Psoas muscle (tissue), 8 donors: ENCODE measurements around the gene OR4K5. TPM values are rescaled to one million over a fixed set of nuclear protein-coding genes. Genes with fewer than 3 reads are reported as not detected.
A peak's percentile ranks its signal among the peaks of the same experiment; 100 is the strongest.

Experiments
- ATAC-seq, 4 donors: fragments of 200-7000 bp; cut with Tn5 transposase; one replicate each; pipeline ENCODE4 v1.9.1; 2020; ENCODE audit warnings: moderate library complexity in 3 of 4, mild to moderate bottlenecking in 2 of 4
- DNase-seq, 2 donors: peaks; one replicate each; pipeline ENCODE4 v3.0.0-alpha.2; 2020
- H3K27ac ChIP-seq: fragments of 200-600 bp; one replicate; pipeline ENCODE4 v1.8.0; 2022
- H3K27me3 ChIP-seq, 3 donors: fragments of 200-600 bp in 1 of 3; one replicate each; pipeline versions ENCODE4 v1.6.1 to v1.8.0; 2013 to 2022; ENCODE audit warnings: low read length in 2 of 3, mild to moderate bottlenecking in 2 of 3, moderate library complexity in 1 of 3; ENCODE audit not compliant: insufficient read depth in 3 of 3
- H3K36me3 ChIP-seq, 2 donors: fragments of 200-600 bp in 1 of 2; one replicate each; pipeline versions ENCODE4 v1.6.1 to v1.8.0; 2013 to 2022; ENCODE audit warnings: low read depth in 1 of 2, mild to moderate bottlenecking in 1 of 2, moderate library complexity in 1 of 2; ENCODE audit not compliant: insufficient read depth in 1 of 2
- H3K4me1 ChIP-seq: fragments of 200-600 bp; one replicate; pipeline ENCODE4 v1.8.0; 2022
- H3K4me3 ChIP-seq: fragments of 200-600 bp; one replicate; pipeline ENCODE4 v1.8.0; 2022; ENCODE audit warnings: mild to moderate bottlenecking
- H3K9me3 ChIP-seq: fragments of 200-600 bp; one replicate; pipeline ENCODE4 v1.8.0; 2022
- CTCF ChIP-seq: fragments of 200-600 bp; IDR thresholded peaks from one replicate; pipeline ENCODE4 v1.8.0; 2022; ENCODE audit warnings: antibody characterized with exemption
- WGBS, 3 donors: extraction: QIAGEN DNeasy Blood & Tissue Kit; methylation state at CpG; one replicate each; pipeline versions ENCODE4 v1.1.6 to v1.1.7; 2013; 5-methylcytosine and 5-hydroxymethylcytosine counted together
- intact Hi-C, 2 donors: fragments of 100-400 bp; cut with DNase I; formaldehyde crosslinking; loops; one replicate each; pipeline versions ENCODE4 v1.11.0 to v1.14.2; 2022
- long read RNA-seq, 2 donors: library from polyadenylated mRNA; unstranded; transcript quantifications; one replicate each; pipeline ENCODE4 v2.0.0, GENCODE V29; 2021
- polyA plus RNA-seq, 3 donors: library from polyadenylated mRNA; stranded (reverse); fragments of 200-250 nt; gene quantifications; one replicate each; pipeline ENCODE4 v1.2.3, GENCODE V29; 2013
- total RNA-seq, 4 donors: library from RNA; stranded (reverse); fragmentation: NEBNext Ultra II Directional in 2 of 4; extraction: Animal tissue kit (Norgen Biotek cat#: 25700) in 2 of 4; gene quantifications; one replicate each; pipeline versions ENCODE4 v1.2.1 to v1.2.4, GENCODE V29; 2021 to 2023
- donor health status: healthy with polysubstance abuse.
- donor health status: DM: no; HTN: no; CAD: no; lungs with moderate emphysema.
- donor health status: Bipolar disorder and iron deficiency.
- donor health status: healthy.
- donor health status: DM: yes; HTN: yes; CAD: no.
- donor health status: DM: no; HTN: no; CAD: no.
- donor health status: DM: no; HTN: no; CAD: no.
- donor health status: DM: yes; HTN: yes; CAD: no.

OR4K5 gene
- not detected for total RNA-seq
- not detected for polyA plus RNA-seq
- long read RNA-seq, donor 1, result 0 reads
- long read RNA-seq, donor 2, result 0 reads

GRCh38 chr14:19920021-19920657 lies at the start of gene OR4K5:
Gene OR4K5 (plus strand): TSS chr14:19920607. CDS start chr14:19920607, 0 bp downstream.
- no peaks in the 10 kb centered on the region for H3K9me3 ChIP-seq
- DNase-seq, result no peak
- intact Hi-C loops, result no loop called here
- no peaks in the 10 kb centered on the region for H3K27me3 ChIP-seq
- TF ChIP-seq CTCF, result no peak
- H3K4me3 ChIP-seq, result no peak within 1 kb of the TSS
- H3K36me3 ChIP-seq, result no peaks in the 10 kb centered on the region
- H3K4me1 ChIP-seq, result no peaks in the 10 kb centered on the region
- ATAC-seq, result no peak
- no peak within 1 kb of the TSS for H3K27ac ChIP-seq

- WGBS, 3 donors, result 29 to 31% (median 30%) methylated on average over 6 of the region's 6 CpGs
Observed at GRCh38 chr14:19873178-19873577, 47.2 kb upstream of the OR4K5 start.

GRCh38 chr14:19874842-19875241 lies 45.6 kb upstream of the OR4K5 start, which contains the start of gene OR4K2:
Gene OR4K2 (plus strand): TSS chr14:19875142. CDS start chr14:19876268, 1,126 bp downstream.
- Histone ChIP-seq H3K4me3 (no peak within 1 kb of the TSS), H3K27me3 (no peaks in the 10 kb centered on the region), H3K27ac (no peak within 1 kb of the TSS), H3K36me3 (no peaks in the 10 kb centered on the region), H3K4me1 (no peaks in the 10 kb centered on the region), H3K9me3 (peaks cover 8% of the 10 kb centered on the region)
- DNase-seq, result no peak
- ATAC-seq, result no peak
- 42 to 55% (median 52%) methylated on average over 2 of the region's 2 CpGs for WGBS, 3 donors
- intact Hi-C loops, result no loop called here
- TF ChIP-seq CTCF, result no peak

More at GRCh38 chr14:19873178-19873577, 47.2 kb upstream of the OR4K5 start:
- Histone ChIP-seq H3K4me1 (no peaks in the 10 kb centered on the region), H3K4me3 (no peak overlapping the region), H3K27ac (no peak overlapping the region), H3K27me3 (no peaks in the 10 kb centered on the region), H3K36me3 (no peaks in the 10 kb centered on the region), H3K9me3 (peaks cover 3% of the 10 kb centered on the region)
- no peak for DNase-seq
- TF ChIP-seq CTCF, result no peak
- intact Hi-C loops, result no loop called here
- ATAC-seq, result no peak

GRCh38 chr14:19878029-19878642 lies 42.3 kb upstream of the OR4K5 start:
- H3K4me1 ChIP-seq, result no peaks in the 10 kb centered on the region
- H3K4me3 ChIP-seq, result no peak overlapping the region
- intact Hi-C loops, result no loop called here
- DNase-seq (no peak), ATAC-seq (no peak)
- TF ChIP-seq CTCF, result peak; percentile 50
- no peaks in the 10 kb centered on the region for H3K27me3 ChIP-seq
- H3K27ac ChIP-seq, result no peak overlapping the region
- H3K36me3 ChIP-seq, result no peaks in the 10 kb centered on the region
- peaks cover 8% of the 10 kb centered on the region for H3K9me3 ChIP-seq
